ENCODE results near the gene AOC3.
A peak's percentile ranks its signal among the peaks of the same experiment; 100 is the strongest.

The AOC3 gene

GRCh38 chr17:42821176-42821575, 29.8 kb upstream of the AOC3 start:
- Histone ChIP-seq H3K36me3 (ENCODE audit: control insufficient read depth, insufficient read depth, low read length) (peaks cover 64% of the 10 kb centered on the region), H3K9me3 (ENCODE audit: control insufficient read depth, low read length) (no peaks in the 10 kb centered on the region), H3K4me1 (ENCODE audit: control insufficient read depth, insufficient read depth, low read length, poor library complexity, severe bottlenecking) (peaks cover 10% of the 10 kb centered on the region), H3K27ac (ENCODE audit: low read depth, low read length, severe bottlenecking) (no peak overlapping the region), H3K4me3 (ENCODE audit: extremely low read depth, insufficient read depth, low read length, poor library complexity, severe bottlenecking) (no peak overlapping the region)
- WGBS, 2 experiments (ENCODE audit: insufficient coverage in 2 of 2): 86 to 100% methylated on average over 1 to 3 of the region's 7 CpGs

- H3K9me3 ChIP-seq (ENCODE audit: control insufficient read depth, low read length): no peaks in the 10 kb centered on the region
- peaks cover 7% of the 10 kb centered on the region for H3K4me1 ChIP-seq (ENCODE audit: control insufficient read depth, insufficient read depth, low read length, poor library complexity, severe bottlenecking)
- H3K36me3 ChIP-seq (ENCODE audit: control insufficient read depth, insufficient read depth, low read length): peaks cover 3% of the 10 kb centered on the region
- no peak overlapping the region for H3K4me3 ChIP-seq (ENCODE audit: extremely low read depth, insufficient read depth, low read length, poor library complexity, severe bottlenecking)
- H3K27ac ChIP-seq (ENCODE audit: low read depth, low read length, severe bottlenecking): no peak overlapping the region
- WGBS, 2 experiments (ENCODE audit: insufficient coverage in 2 of 2): no CpG with 5 or more reads among the region's 1 CpG
Observed at GRCh38 chr17:42827472-42827871, 23.5 kb upstream of the AOC3 start.

- no peak overlapping the region for H3K4me3 ChIP-seq (ENCODE audit: extremely low read depth, insufficient read depth, low read length, poor library complexity, severe bottlenecking)
- H3K27ac ChIP-seq (ENCODE audit: low read depth, low read length, severe bottlenecking): no peak overlapping the region
- peaks cover 3% of the 10 kb centered on the region for H3K4me1 ChIP-seq (ENCODE audit: control insufficient read depth, insufficient read depth, low read length, poor library complexity, severe bottlenecking)
- H3K9me3 ChIP-seq (ENCODE audit: control insufficient read depth, low read length): no peaks in the 10 kb centered on the region
- H3K36me3 ChIP-seq (ENCODE audit: control insufficient read depth, insufficient read depth, low read length): peaks cover 16% of the 10 kb centered on the region
Observed at GRCh38 chr17:42830971-42831370, 20.0 kb upstream of the AOC3 start.

- H3K36me3 ChIP-seq (ENCODE audit: control insufficient read depth, insufficient read depth, low read length): peaks cover 29% of the 10 kb centered on the region
- peak overlapping the region; percentile 85 for H3K27ac ChIP-seq (ENCODE audit: low read depth, low read length, severe bottlenecking)
- no peaks in the 10 kb centered on the region for H3K9me3 ChIP-seq (ENCODE audit: control insufficient read depth, low read length)
- peaks cover 3% of the 10 kb centered on the region for H3K4me1 ChIP-seq (ENCODE audit: control insufficient read depth, insufficient read depth, low read length, poor library complexity, severe bottlenecking)
- H3K4me3 ChIP-seq (ENCODE audit: extremely low read depth, insufficient read depth, low read length, poor library complexity, severe bottlenecking): peak overlapping the region; percentile 97
- 65 to 70% methylated on average over 7 of the region's 9 CpGs for WGBS, 2 experiments (ENCODE audit: insufficient coverage in 2 of 2)
Observed at GRCh38 chr17:42832213-42832933, 18.6 kb upstream of the AOC3 start.

- 1% methylated on average over 54 to 65 of the region's 71 CpGs for WGBS, 2 experiments (ENCODE audit: insufficient coverage in 2 of 2)
- Histone ChIP-seq H3K9me3 (ENCODE audit: control insufficient read depth, low read length) (no peaks in the 10 kb centered on the region), H3K36me3 (ENCODE audit: control insufficient read depth, insufficient read depth, low read length) (peaks cover 37% of the 10 kb centered on the region), H3K4me1 (ENCODE audit: control insufficient read depth, insufficient read depth, low read length, poor library complexity, severe bottlenecking) (peaks cover 3% of the 10 kb centered on the region), H3K27ac (ENCODE audit: low read depth, low read length, severe bottlenecking) (peak within 1 kb of the TSS; percentile 85), H3K4me3 (ENCODE audit: extremely low read depth, insufficient read depth, low read length, poor library complexity, severe bottlenecking) (peak within 1 kb of the TSS; percentile 97)
Observed at GRCh38 chr17:42832934-42833766, 17.8 kb upstream of the AOC3 start, which contains the start of gene PSME3. Gene PSME3 (plus strand): TSS chr17:42833397. CDS start chr17:42833632, 235 bp downstream.

GRCh38 chr17:42833767-42834422, 17.1 kb upstream of the AOC3 start:
- H3K36me3 ChIP-seq (ENCODE audit: control insufficient read depth, insufficient read depth, low read length): peaks cover 44% of the 10 kb centered on the region
- peaks cover 3% of the 10 kb centered on the region for H3K4me1 ChIP-seq (ENCODE audit: control insufficient read depth, insufficient read depth, low read length, poor library complexity, severe bottlenecking)
- H3K9me3 ChIP-seq (ENCODE audit: control insufficient read depth, low read length): no peaks in the 10 kb centered on the region
- H3K27ac ChIP-seq (ENCODE audit: low read depth, low read length, severe bottlenecking): peak overlapping the region; percentile 85
- peak overlapping the region; percentile 97 for H3K4me3 ChIP-seq (ENCODE audit: extremely low read depth, insufficient read depth, low read length, poor library complexity, severe bottlenecking)
- WGBS, 2 experiments (ENCODE audit: insufficient coverage in 2 of 2): 1 to 15% methylated on average over 9 to 16 of the region's 18 CpGs

GRCh38 chr17:42835732-42836131, 15.3 kb upstream of the AOC3 start:
- 92% methylated on average over 4 to 5 of the region's 6 CpGs for WGBS, 2 experiments (ENCODE audit: insufficient coverage in 2 of 2)
- no peak overlapping the region for H3K27ac ChIP-seq (ENCODE audit: low read depth, low read length, severe bottlenecking)
- H3K4me1 ChIP-seq (ENCODE audit: control insufficient read depth, insufficient read depth, low read length, poor library complexity, severe bottlenecking): peaks cover 3% of the 10 kb centered on the region
- no peak overlapping the region for H3K4me3 ChIP-seq (ENCODE audit: extremely low read depth, insufficient read depth, low read length, poor library complexity, severe bottlenecking)
- H3K36me3 ChIP-seq (ENCODE audit: control insufficient read depth, insufficient read depth, low read length): peaks cover 62% of the 10 kb centered on the region
- no peaks in the 10 kb centered on the region for H3K9me3 ChIP-seq (ENCODE audit: control insufficient read depth, low read length)

GRCh38 chr17:42841975-42842685, 8.9 kb upstream of the AOC3 start:
- Histone ChIP-seq H3K27ac (ENCODE audit: low read depth, low read length, severe bottlenecking) (no peak overlapping the region), H3K4me3 (ENCODE audit: extremely low read depth, insufficient read depth, low read length, poor library complexity, severe bottlenecking) (no peak overlapping the region), H3K9me3 (ENCODE audit: control insufficient read depth, low read length) (no peaks in the 10 kb centered on the region), H3K36me3 (ENCODE audit: control insufficient read depth, insufficient read depth, low read length) (peaks cover 86% of the 10 kb centered on the region), H3K4me1 (ENCODE audit: control insufficient read depth, insufficient read depth, low read length, poor library complexity, severe bottlenecking) (peaks cover 4% of the 10 kb centered on the region)
- WGBS, 2 experiments (ENCODE audit: insufficient coverage in 2 of 2): 92 to 96% methylated on average over 4 to 10 of the region's 11 CpGs

- Histone ChIP-seq H3K27ac (ENCODE audit: low read depth, low read length, severe bottlenecking) (no peak overlapping the region), H3K4me3 (ENCODE audit: extremely low read depth, insufficient read depth, low read length, poor library complexity, severe bottlenecking) (no peak overlapping the region), H3K36me3 (ENCODE audit: control insufficient read depth, insufficient read depth, low read length) (peaks cover 73% of the 10 kb centered on the region), H3K9me3 (ENCODE audit: control insufficient read depth, low read length) (no peaks in the 10 kb centered on the region), H3K4me1 (ENCODE audit: control insufficient read depth, insufficient read depth, low read length, poor library complexity, severe bottlenecking) (peaks cover 4% of the 10 kb centered on the region)
- WGBS, 2 experiments (ENCODE audit: insufficient coverage in 2 of 2): 58 to 100% methylated on average over 1 to 2 of the region's 6 CpGs
Observed at GRCh38 chr17:42843358-42843934, 7.6 kb upstream of the AOC3 start.

- H3K36me3 ChIP-seq (ENCODE audit: control insufficient read depth, insufficient read depth, low read length): peaks cover 65% of the 10 kb centered on the region
- H3K27ac ChIP-seq (ENCODE audit: low read depth, low read length, severe bottlenecking): no peak within 1 kb of the TSS
- 93 to 94% methylated on average over 4 of the region's 4 CpGs for WGBS, 2 experiments (ENCODE audit: insufficient coverage in 2 of 2)
- no peak within 1 kb of the TSS for H3K4me3 ChIP-seq (ENCODE audit: extremely low read depth, insufficient read depth, low read length, poor library complexity, severe bottlenecking)
- H3K9me3 ChIP-seq (ENCODE audit: control insufficient read depth, low read length): no peaks in the 10 kb centered on the region
- peaks cover 4% of the 10 kb centered on the region for H3K4me1 ChIP-seq (ENCODE audit: control insufficient read depth, insufficient read depth, low read length, poor library complexity, severe bottlenecking)
Observed at GRCh38 chr17:42844271-42844670, 6.7 kb upstream of the AOC3 start, which contains the start of gene AOC2. Gene AOC2 (plus strand): TSS chr17:42844580. CDS start chr17:42844627, 47 bp downstream.

Data from mesodermal cell (in vitro differentiated cells).